ENCODE results near the gene MAST3. TPM values are rescaled to one million over a fixed set of nuclear protein-coding genes. Genes with fewer than 3 reads are reported as not detected.

The MAST3 gene
- total RNA-seq, 1 donor from 2014 or later, result 0.79 TPM

DNA sequence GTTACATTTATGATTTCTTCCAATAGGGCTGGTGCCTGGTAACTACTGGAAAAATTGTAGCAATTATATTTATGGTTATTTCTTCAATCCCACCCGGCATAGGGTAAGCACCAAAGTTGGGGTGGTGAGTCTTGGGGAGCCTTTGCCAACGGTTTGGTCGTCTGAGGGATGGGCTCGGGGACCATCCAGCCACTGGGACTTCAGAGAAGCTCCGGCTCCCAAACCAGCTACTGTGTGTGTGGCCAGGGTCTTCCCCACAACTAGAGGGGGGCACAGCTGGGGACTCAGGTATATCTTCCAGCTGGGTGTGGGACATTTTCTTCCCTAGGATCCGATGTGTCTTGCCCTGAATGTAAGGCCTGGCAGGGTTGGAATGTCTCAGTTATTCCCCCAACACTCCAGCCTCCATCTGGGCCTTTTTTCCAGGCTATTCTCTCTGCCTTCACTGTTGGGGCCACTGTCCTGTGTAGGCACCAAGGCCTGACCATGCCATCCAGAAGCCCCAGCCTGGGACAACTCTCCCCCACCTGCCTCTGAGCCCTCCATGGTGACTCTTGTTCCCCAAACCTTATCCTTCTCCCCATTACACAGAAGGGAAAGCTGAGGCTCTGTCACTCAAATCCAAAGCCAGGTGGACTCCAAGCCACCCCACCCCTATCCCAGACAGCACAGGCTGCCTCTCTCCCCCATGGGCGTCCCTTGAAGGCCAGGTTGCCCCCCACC is 74.9 kb downstream of the MAST3 start:
- Histone ChIP-seq H3K36me3 (ENCODE audit: control insufficient read depth, insufficient read depth, low read length) (peaks cover 9% of the 10 kb centered on the region), H3K4me3 (ENCODE audit: low read depth, low read length) (no peak overlapping the region), H3K27me3 (ENCODE audit: control insufficient read depth, insufficient read depth, low read length) (no peaks in the 10 kb centered on the region)
- TF ChIP-seq, protein P1, sequence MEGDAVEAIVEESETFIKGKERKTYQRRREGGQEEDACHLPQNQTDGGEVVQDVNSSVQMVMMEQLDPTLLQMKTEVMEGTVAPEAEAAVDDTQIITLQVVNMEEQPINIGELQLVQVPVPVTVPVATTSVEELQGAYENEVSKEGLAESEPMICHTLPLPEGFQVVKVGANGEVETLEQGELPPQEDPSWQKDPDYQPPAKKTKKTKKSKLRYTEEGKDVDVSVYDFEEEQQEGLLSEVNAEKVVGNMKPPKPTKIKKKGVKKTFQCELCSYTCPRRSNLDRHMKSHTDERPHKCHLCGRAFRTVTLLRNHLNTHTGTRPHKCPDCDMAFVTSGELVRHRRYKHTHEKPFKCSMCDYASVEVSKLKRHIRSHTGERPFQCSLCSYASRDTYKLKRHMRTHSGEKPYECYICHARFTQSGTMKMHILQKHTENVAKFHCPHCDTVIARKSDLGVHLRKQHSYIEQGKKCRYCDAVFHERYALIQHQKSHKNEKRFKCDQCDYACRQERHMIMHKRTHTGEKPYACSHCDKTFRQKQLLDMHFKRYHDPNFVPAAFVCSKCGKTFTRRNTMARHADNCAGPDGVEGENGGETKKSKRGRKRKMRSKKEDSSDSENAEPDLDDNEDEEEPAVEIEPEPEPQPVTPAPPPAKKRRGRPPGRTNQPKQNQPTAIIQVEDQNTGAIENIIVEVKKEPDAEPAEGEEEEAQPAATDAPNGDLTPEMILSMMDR (IDR thresholded peaks at IDR 0.05; ENCODE audit: insufficient read depth, low read length, severe bottlenecking), result no peak
- no peak for FAIRE-seq
- DNase-seq (ENCODE audit: low read depth), result no peak

DNA sequence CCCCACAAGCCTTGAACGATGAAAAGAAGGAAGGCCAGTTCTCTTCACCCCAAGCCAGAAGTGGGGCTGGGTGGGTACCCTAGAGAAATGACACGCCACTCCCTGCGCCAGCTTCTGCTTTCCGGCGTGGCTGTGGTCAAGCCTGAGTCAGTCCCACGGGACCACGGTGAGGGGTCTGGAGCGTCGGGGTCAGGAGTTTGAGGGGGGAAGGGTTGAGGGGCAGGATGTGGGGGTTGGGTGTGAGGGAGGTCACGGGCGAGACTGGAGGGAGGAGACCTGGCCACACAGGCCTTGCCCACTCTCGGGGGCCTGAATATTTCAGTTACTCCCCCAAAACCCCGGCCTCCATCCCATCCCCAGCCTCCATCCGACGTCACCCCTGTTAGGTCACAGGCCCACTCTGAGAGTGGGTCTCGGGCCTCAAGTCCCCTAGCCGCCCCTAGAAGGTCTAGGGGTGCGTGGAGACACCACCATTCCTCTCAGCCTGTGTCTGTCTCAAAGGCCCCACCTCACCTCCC is 75.5 kb downstream of the MAST3 start:
- FAIRE-seq, result no peak
- Histone ChIP-seq H3K27me3 (ENCODE audit: control insufficient read depth, insufficient read depth, low read length) (no peaks in the 10 kb centered on the region), H3K36me3 (ENCODE audit: control insufficient read depth, insufficient read depth, low read length) (peaks cover 5% of the 10 kb centered on the region), H3K4me3 (ENCODE audit: low read depth, low read length) (no peak overlapping the region)
- TF ChIP-seq, protein P1 (IDR thresholded peaks at IDR 0.05; ENCODE audit: insufficient read depth, low read length, severe bottlenecking), result no peak
- DNase-seq (ENCODE audit: low read depth), result no peak

DNA sequence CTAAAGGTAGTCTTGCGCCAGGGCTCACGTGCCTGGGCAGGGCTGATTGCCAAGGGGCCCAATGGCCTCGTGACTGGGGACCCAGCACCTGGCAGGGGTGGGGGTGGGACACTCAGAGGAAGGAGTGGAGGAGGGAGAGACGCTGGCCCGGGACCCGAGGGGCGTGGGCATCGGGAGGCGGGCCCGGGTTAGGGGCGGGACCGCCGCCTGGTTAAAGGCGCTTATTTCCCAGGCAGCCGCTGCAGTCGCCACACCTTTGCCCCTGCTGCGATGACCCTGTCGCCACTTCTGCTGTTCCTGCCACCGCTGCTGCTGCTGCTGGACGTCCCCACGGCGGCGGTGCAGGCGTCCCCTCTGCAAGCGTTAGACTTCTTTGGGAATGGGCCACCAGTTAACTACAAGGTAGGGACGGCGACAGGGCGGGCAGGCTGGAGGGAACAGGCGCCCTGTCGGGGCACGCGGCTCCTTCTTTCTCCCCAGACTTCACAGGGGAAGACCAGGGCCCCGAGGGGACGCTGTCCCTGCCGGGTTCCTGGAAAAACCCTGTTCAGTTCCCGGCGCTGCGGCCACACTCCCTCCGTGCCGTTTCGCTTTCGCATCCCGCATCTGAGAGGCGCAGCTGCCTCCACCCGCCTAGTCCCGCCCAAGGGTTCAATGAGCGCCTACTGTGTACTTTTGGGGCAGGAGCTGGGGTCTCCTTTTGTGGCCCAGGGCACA is 76.2 kb downstream of the MAST3 start, which contains the start of gene IFI30:
IFI30 (plus strand) TSS at position 242 of the 717 bp plus-strand sequence; CDS start at position 271, 29 bp downstream.
- peaks cover 4% of the 10 kb centered on the region for H3K36me3 ChIP-seq (ENCODE audit: control insufficient read depth, insufficient read depth, low read length)
- peak within 1 kb of the TSS; percentile 57 for H3K4me3 ChIP-seq (ENCODE audit: low read depth, low read length)
- DNase-seq (ENCODE audit: low read depth) (no peak), FAIRE-seq (no peak)
- TF ChIP-seq, protein P1 (IDR thresholded peaks at IDR 0.05; ENCODE audit: insufficient read depth, low read length, severe bottlenecking), result no peak
- no peaks in the 10 kb centered on the region for H3K27me3 ChIP-seq (ENCODE audit: control insufficient read depth, insufficient read depth, low read length)

DNA sequence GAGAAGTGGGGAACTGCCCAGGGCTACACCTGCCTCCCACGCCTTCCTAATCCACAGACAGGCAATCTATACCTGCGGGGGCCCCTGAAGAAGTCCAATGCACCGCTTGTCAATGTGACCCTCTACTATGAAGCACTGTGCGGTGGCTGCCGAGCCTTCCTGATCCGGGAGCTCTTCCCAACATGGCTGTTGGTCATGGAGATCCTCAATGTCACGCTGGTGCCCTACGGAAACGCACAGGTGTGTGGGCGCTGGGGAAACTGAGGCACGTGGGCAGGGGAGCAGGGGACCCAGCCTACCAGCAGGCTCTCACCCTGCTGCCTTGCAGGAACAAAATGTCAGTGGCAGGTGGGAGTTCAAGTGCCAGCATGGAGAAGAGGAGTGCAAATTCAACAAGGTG is 77.4 kb downstream of the MAST3 start:
- H3K36me3 ChIP-seq (ENCODE audit: control insufficient read depth, insufficient read depth, low read length), result no peaks in the 10 kb centered on the region
- H3K27me3 ChIP-seq (ENCODE audit: control insufficient read depth, insufficient read depth, low read length), result no peaks in the 10 kb centered on the region
- no peak for FAIRE-seq
- no peak overlapping the region for H3K4me3 ChIP-seq (ENCODE audit: low read depth, low read length)
- DNase-seq (ENCODE audit: low read depth), result no peak
- TF ChIP-seq, protein P1 (IDR thresholded peaks at IDR 0.05; ENCODE audit: insufficient read depth, low read length, severe bottlenecking), result no peak

DNA sequence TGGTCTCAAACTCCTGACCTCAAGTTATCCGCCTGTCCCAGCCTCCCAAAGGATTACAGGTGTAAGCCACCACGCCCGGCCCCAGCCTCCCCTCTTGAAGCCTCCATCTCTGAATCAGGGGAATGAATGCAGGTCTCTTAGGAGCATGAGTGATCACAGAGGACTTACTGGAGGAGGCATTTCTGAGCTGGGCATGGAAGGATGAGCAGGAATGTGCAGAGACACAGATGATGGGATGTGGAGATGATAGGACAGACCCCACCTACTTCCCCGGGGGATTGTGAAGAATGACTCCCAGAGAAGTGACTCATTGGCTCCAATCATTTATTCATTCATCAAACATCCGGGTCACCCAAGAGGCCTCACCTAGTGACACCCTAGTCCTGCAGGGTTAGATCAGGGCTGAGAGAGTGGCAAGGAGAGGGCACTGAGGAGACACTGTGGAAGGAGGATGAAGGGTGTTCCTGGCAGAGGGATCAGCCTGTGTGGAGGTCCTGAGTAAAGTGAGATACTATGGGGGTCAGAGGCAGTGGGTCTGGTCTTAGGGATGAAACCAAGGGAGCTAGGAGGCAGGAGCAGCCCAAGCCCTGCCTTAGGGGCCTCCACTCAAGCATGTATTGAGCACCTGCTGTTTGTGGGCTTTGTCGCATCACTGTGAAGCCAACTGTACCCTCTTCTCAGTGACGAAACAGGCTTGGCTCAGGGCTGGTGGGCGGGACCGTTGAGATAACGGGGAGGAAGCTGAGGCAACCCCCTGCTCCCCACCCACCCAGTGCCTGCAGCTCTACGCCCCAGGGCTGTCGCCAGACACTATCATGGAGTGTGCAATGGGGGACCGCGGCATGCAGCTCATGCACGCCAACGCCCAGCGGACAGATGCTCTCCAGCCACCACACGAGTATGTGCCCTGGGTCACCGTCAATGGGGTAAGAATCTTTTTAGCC is 79.1 kb downstream of the MAST3 start:
- Histone ChIP-seq H3K27me3 (ENCODE audit: control insufficient read depth, insufficient read depth, low read length) (no peaks in the 10 kb centered on the region), H3K4me3 (ENCODE audit: low read depth, low read length) (no peak overlapping the region), H3K36me3 (ENCODE audit: control insufficient read depth, insufficient read depth, low read length) (no peaks in the 10 kb centered on the region)
- no peak for DNase-seq (ENCODE audit: low read depth)
- no peak for FAIRE-seq
- TF ChIP-seq, protein P1 (IDR thresholded peaks at IDR 0.05; ENCODE audit: insufficient read depth, low read length, severe bottlenecking), result no peak
